ENCODE data around the gene HOXD13. TPM values are rescaled to one million over a fixed set of nuclear protein-coding genes. Genes with fewer than 3 reads are reported as not detected.

HOXD13 gene
- total RNA-seq, 4 donors from 2014 or later: not detected

- no peak overlapping the region for H3K4me3 ChIP-seq
These were observed 28.1 kb downstream of the HOXD13 start for GRCh38 chr2:176120364-176121189.

GRCh38 chr2:176121190-176122051, 28.9 kb downstream of the HOXD13 start:
- Histone ChIP-seq H3K9me3 (no peaks in the 10 kb centered on the region), H3K27me3 (peaks cover 68 to 85% (median 83%) of the 10 kb centered on the region in 3 donors), H3K4me3 (peak overlapping the region; percentile 60 to 73 (median 70)), H3K36me3 (no peaks in the 10 kb centered on the region), H3K4me1 (peaks cover 5 to 14% of the 10 kb centered on the region in 2 donors), H3K27ac (peak overlapping the region in 1 of 4 donors; percentile 84)
- in situ Hi-C loops (cut with MboI; ENCODE audit: low sequenced_read_pairs in 4 of 4): loop anchor here in 3 of 4 donors (10.0 to 25.0 kb wide), 2 partner anchors 513 to 691 kb away; no protein-coding TSS in a partner anchor
- intact Hi-C loops (cut with DNase I; ENCODE audit: low total_unique reads): loop anchor here (10.0 kb wide), 1 partner anchor 1023 kb away; no protein-coding TSS in a partner anchor
- DNase-seq (no peak), ATAC-seq (no peak)
- TF ChIP-seq CTCF (IDR thresholded peaks at IDR 0.05 in 4 of 5, conservative IDR thresholded peaks at IDR 0.05 in 1 of 5) (no peak), POLR2A (IDR thresholded peaks at IDR 0.05) (no peak)

More at GRCh38 chr2:176120364-176121189, 28.1 kb downstream of the HOXD13 start:
- ATAC-seq (no peak), DNase-seq (no peak)
- intact Hi-C loops (cut with DNase I; ENCODE audit: low total_unique reads) (loop anchor here (10.0 kb wide), 1 partner anchor 1024 kb away; no protein-coding TSS in a partner anchor), in situ Hi-C loops (cut with MboI; ENCODE audit: low sequenced_read_pairs in 4 of 4) (loop anchor here in 3 of 4 donors (10.0 to 25.0 kb wide), 2 partner anchors 514 to 692 kb away; no protein-coding TSS in a partner anchor)
- no peak for TF ChIP-seq POLR2A (IDR thresholded peaks at IDR 0.05)
- TF ChIP-seq CTCF (IDR thresholded peaks at IDR 0.05 in 4 of 5, conservative IDR thresholded peaks at IDR 0.05 in 1 of 5): no peak
- peaks cover 77 to 93% (median 91%) of the 10 kb centered on the region in 3 donors for H3K27me3 ChIP-seq
- no peaks in the 10 kb centered on the region for H3K36me3 ChIP-seq
- H3K9me3 ChIP-seq: no peaks in the 10 kb centered on the region
- H3K27ac ChIP-seq: no peak overlapping the region
- H3K4me1 ChIP-seq: peaks cover 12 to 14% of the 10 kb centered on the region in 2 donors

DNA sequence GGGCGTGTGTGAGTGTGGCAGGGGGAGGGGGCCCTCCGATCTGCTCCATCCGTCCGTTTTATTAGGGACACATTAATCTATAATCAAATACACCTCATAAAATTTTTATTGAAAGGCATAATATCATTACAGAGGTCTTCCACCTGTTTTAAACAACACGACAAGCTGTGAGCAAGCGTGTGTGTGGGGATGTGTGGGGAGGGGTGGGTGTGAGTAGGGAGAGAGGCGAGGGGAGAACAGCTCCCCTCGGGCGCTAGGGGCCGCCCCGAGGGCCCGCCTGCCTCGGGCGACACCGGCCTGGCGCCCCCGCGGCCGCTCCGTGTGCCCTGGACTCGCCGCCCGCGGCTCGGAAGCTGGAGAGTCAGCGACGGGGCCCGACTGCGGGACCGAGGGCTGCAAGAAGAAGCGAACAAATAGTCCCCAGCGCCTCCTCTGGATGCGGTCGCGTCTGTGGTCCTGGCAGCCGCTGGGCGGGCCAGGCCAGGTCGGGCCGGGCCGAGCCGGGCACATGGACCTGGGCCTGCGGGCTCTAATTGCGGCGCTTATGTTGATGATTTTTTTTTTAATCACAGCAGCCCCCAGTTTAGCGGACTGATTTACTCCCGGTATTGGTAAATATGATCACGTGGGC, 29.6 kb downstream of the HOXD13 start:
- peaks cover 61 to 81% (median 77%) of the 10 kb centered on the region in 3 donors for H3K27me3 ChIP-seq

More for the DNA sequence above, 29.6 kb downstream of the HOXD13 start:
- intact Hi-C loops (cut with DNase I; ENCODE audit: low total_unique reads) (loop anchor here (10.0 kb wide), 1 partner anchor 1023 kb away; no protein-coding TSS in a partner anchor), in situ Hi-C loops (cut with MboI; ENCODE audit: low sequenced_read_pairs in 4 of 4) (loop anchor here in 3 of 4 donors (10.0 to 25.0 kb wide), 2 partner anchors 513 to 690 kb away; no protein-coding TSS in a partner anchor)
- Histone ChIP-seq H3K36me3 (no peaks in the 10 kb centered on the region), H3K9me3 (no peaks in the 10 kb centered on the region), H3K4me3 (peak overlapping the region; percentile 60 to 73 (median 70)), H3K4me1 (peaks cover 9 to 14% of the 10 kb centered on the region in 2 donors), H3K27ac (peak overlapping the region; percentile 32 to 84 (median 66))
- no peak for DNase-seq
- peak; percentile 18 to 50 for ATAC-seq
- TF ChIP-seq POLR2A (IDR thresholded peaks at IDR 0.05) (no peak), CTCF (IDR thresholded peaks at IDR 0.05 in 4 of 5, conservative IDR thresholded peaks at IDR 0.05 in 1 of 5) (no peak)

Data from gastrocnemius medialis (tissue), 4 donors.